ENCODE data around the gene VKORC1.
"Not testable (repeated sequence)": the region's sequence is repeated elsewhere in the genome, so short reads cannot be mapped to it uniquely, and the experiment has no call there.

The VKORC1 gene

DNA sequence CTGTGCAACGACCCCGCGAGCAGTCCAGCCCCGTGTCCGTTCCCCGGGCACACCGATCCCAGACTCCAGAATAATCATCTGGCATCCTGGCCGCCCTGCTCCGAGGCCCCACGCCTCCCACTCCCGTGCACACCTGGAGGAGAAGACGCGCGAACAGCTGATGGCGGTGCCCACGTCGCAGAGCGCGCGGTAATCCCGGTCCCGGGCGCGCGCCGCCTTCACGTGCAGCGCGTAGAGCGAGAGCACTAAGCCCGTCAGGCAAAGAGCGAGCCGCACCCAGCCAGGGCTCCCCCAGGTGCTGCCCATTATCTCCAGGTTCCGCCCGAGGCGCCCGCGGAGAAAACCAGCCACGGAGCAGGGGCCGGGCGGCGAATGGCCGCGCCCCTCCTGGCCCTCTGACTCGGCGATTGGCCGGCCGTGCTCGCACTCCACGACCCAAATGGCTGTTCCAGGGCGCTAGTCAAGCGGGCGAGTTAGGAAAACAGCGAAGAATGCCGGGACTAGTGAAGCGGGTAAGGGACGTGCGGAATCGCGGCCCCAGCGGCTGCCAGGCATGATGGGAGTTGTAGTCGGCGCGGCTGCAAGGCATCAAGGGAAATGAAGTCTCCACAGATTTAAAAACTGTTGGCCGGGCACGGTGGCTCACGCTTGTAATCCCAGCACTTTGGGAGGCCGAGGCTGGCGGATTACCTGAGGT is at the start of gene VKORC1:
VKORC1 (minus strand) TSS at position 374 of the 697 bp plus-strand sequence; CDS start at position 306, 68 bp downstream.
- ChIA-PET CTCF (interaction anchor here (0.7 to 1.0 kb wide), 2 partner anchors 48 to 110 kb away, joined by 3 to 4 read pairs; partner anchors contain the start of gene HSD3B7), POLR2A (interaction anchor here (0.8 to 4.4 kb wide), 6 partner anchors 10 to 49 kb away, joined by 3 to 17 read pairs (median 6); partner anchors contain the start of genes KAT8, ZNF646 and ZNF668)
- TF ChIP-seq, protein P1, sequence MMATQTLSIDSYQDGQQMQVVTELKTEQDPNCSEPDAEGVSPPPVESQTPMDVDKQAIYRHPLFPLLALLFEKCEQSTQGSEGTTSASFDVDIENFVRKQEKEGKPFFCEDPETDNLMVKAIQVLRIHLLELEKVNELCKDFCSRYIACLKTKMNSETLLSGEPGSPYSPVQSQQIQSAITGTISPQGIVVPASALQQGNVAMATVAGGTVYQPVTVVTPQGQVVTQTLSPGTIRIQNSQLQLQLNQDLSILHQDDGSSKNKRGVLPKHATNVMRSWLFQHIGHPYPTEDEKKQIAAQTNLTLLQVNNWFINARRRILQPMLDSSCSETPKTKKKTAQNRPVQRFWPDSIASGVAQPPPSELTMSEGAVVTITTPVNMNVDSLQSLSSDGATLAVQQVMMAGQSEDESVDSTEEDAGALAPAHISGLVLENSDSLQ (IDR thresholded peaks at IDR 0.05), result peak; percentile 91
- TF ChIP-seq CTBP1 (IDR thresholded peaks at IDR 0.05; ENCODE audit: borderline replicate concordance) (0 out of 2 replicates have a peak, but pooled peaks have one; percentile 31), TARDBP (IDR thresholded peaks at IDR 0.05) (no peak), L3MBTL2 (conservative IDR thresholded peaks at IDR 0.05) (peak; percentile 64)
- DNase-seq (ENCODE audit: extremely low spot score), result peak; percentile 90

DNA sequence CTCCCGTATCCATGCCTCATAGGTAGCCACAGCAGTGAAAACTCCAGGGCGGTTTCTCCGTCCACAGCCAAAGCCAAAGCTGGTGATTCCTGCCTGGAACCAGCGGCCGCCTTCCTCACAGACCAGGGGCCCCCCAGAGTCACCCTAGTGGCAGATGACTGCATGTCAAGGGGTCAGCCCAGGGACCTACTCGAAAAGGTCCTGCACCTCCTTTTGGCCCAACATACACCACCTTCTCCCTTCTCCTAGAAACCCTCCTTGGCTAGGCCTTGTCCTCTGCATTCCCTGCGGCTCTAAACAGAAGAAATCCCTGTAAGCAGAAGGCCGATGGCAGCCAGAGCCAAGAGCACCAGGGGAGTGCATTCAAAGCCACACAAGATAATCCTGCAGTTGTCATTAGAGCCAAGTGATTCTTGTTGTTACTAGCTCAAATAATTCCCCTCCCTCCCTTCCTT is 49.1 kb upstream of the VKORC1 start:
- POLR2A ChIA-PET, result interaction anchor here (1.0 to 3.9 kb wide), 4 partner anchors 14 to 50 kb away, joined by 3 to 44 read pairs (median 12); partner anchors contain the start of genes FUS, KAT8 and VKORC1
- CTCF ChIA-PET, result no interaction called here
- TF ChIP-seq BHLHE40 (IDR thresholded peaks at IDR 0.05; ENCODE audit: borderline replicate concordance) (no peak), L3MBTL2 (conservative IDR thresholded peaks at IDR 0.05) (no peak), TARDBP (IDR thresholded peaks at IDR 0.05) (no peak), ARNT (IDR thresholded peaks at IDR 0.05) (no peak), SUZ12 (IDR thresholded peaks at IDR 0.05) (no peak), FOXM1 (IDR thresholded peaks at IDR 0.05; ENCODE audit: borderline replicate concordance) (no peak), LEF1 (IDR thresholded peaks at IDR 0.05; ENCODE audit: borderline replicate concordance) (no peak), CTBP1 (IDR thresholded peaks at IDR 0.05; ENCODE audit: borderline replicate concordance) (no peak), FOXK2 (IDR thresholded peaks at IDR 0.05) (no peak), HDGF (IDR thresholded peaks at IDR 0.05; ENCODE audit: borderline replicate concordance) (no peak)
- DNase-seq (ENCODE audit: extremely low spot score), result no peak

DNA sequence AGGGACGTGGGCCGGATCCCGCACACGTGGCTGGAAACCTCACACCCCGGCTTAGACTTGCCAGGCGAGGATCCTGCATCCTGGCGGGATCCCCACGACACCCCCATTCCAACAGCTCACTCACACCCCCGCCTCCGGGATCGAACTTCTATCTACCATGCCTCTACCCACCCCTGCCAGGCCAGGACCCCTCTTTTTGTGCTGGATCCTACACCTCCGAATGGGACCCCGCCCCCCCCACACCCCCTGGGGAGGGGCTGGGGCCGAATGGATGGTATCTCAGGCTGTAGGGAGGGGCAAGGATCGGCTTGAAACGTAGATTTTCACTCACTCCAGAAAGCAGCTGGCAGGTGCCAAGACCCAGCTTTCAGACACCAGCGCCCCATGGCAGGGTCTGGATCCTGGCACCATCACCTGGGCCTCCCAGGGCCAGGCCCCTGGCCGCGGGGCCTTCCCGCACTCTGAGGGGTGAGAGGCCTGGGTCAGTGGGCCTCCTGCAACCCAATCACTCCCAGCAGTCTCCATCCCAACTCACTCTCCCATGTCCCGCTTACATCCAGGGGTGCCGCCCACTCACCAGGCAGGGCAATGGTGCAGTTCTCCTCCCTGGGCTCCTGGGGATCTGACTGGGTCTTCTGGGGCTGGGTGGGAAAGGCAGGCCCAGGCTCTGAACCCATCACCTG is 48.6 kb upstream of the VKORC1 start:
- ChIA-PET POLR2A (interaction anchor here (1.0 to 3.9 kb wide), 7 partner anchors 14 to 65 kb away, joined by 3 to 44 read pairs (median 10); partner anchors contain the start of genes FUS, KAT8 and VKORC1), CTCF (interaction anchor here (0.6 to 1.9 kb wide), 10 partner anchors 14 to 310 kb away, joined by 3 to 10 read pairs (median 5); partner anchors contain the start of genes KAT8, ZNF646 and ZNF668)
- TF ChIP-seq NFRKB (IDR thresholded peaks at IDR 0.05) (no peak), TARDBP (IDR thresholded peaks at IDR 0.05) (no peak), FOXM1 (IDR thresholded peaks at IDR 0.05; ENCODE audit: borderline replicate concordance) (no peak), ARNT (IDR thresholded peaks at IDR 0.05) (no peak), SUZ12 (IDR thresholded peaks at IDR 0.05) (no peak), BHLHE40 (IDR thresholded peaks at IDR 0.05; ENCODE audit: borderline replicate concordance) (no peak), L3MBTL2 (conservative IDR thresholded peaks at IDR 0.05) (no peak), ELF4 (IDR thresholded peaks at IDR 0.05) (no peak), ZNF384 (IDR thresholded peaks at IDR 0.05) (no peak), SP1 (IDR thresholded peaks at IDR 0.05) (no peak), CTBP1 (IDR thresholded peaks at IDR 0.05; ENCODE audit: borderline replicate concordance) (no peak), HDGF (IDR thresholded peaks at IDR 0.05; ENCODE audit: borderline replicate concordance) (no peak), LEF1 (IDR thresholded peaks at IDR 0.05; ENCODE audit: borderline replicate concordance) (no peak)
- TF ChIP-seq, protein P1 (IDR thresholded peaks at IDR 0.05), result no peak
- no peak for DNase-seq (ENCODE audit: extremely low spot score)

DNA sequence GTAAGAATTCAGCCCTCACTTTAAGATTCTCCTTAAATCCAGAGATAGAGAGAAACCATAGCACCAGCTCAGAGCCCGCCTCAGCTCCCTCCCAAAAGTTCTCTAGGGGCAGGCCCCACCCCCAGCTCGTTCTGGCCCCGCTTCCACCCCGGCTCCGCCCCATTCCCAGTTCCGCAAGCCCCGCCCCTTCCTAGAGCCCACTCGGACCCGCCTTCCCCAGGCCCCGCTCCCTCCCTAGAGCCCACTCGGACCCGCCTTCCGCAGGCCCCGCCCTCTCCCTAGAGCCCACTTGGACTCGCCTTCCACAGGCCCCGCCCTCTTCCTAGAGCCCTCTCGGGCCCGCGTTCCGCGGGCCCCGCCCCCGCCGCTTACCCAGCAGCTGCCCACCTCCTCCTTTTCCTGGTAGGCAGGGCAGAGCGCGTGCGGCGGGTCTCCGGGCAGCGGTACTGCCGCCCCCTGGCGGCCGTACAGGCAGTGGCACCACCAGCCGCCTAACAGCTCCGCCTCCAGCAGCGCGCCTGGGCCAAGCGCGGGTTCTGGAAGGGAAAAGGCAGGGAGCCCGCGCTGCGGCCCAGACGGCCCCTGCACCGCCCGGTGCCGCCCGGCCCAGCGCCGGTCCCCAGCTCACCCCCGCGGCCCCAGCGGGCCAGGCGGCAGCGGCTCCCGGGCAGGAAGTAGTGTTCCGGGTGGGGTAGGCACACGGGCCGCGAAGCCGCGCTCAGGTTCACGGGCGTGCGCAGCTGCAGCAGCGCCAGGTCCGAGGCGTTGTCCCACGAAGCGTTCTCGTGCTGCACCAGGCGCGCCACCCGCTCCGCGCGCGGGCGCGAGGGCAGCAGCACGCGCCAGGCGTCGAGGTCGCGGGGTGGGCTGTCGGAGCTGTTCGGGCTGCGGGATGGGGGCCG is 47.8 kb upstream of the VKORC1 start:
- peak; percentile 100 for DNase-seq (ENCODE audit: extremely low spot score)
- TF ChIP-seq FOXK2 (IDR thresholded peaks at IDR 0.05), result no peak
- no peak for TF ChIP-seq SP1 (IDR thresholded peaks at IDR 0.05)
- no peak for TF ChIP-seq SUZ12 (IDR thresholded peaks at IDR 0.05)
- TF ChIP-seq FOXM1 (IDR thresholded peaks at IDR 0.05; ENCODE audit: borderline replicate concordance), result 0 out of 2 replicates have a peak, but pooled peaks have one; percentile 23
- 0 out of 2 replicates have a peak, but pooled peaks have one; percentile 40 for TF ChIP-seq LEF1 (IDR thresholded peaks at IDR 0.05; ENCODE audit: borderline replicate concordance)
- no peak for TF ChIP-seq NFRKB (IDR thresholded peaks at IDR 0.05)
- TF ChIP-seq ZNF384 (IDR thresholded peaks at IDR 0.05), result no peak
- TF ChIP-seq HDGF (IDR thresholded peaks at IDR 0.05; ENCODE audit: borderline replicate concordance), result peak; percentile 92; the same call in 1 of the 2 replicates
- CTCF ChIA-PET, result interaction anchor here (0.6 to 1.9 kb wide), 16 partner anchors 15 to 311 kb away, joined by 3 to 10 read pairs (median 4); partner anchors contain the start of genes FUS, HSD3B7, KAT8 and VKORC1
- POLR2A ChIA-PET, result interaction anchor here (0.7 to 3.9 kb wide), 14 partner anchors 10 to 112 kb away, joined by 3 to 44 read pairs (median 4); partner anchors contain the start of genes FUS, KAT8, ZNF646 and ZNF668

DNA sequence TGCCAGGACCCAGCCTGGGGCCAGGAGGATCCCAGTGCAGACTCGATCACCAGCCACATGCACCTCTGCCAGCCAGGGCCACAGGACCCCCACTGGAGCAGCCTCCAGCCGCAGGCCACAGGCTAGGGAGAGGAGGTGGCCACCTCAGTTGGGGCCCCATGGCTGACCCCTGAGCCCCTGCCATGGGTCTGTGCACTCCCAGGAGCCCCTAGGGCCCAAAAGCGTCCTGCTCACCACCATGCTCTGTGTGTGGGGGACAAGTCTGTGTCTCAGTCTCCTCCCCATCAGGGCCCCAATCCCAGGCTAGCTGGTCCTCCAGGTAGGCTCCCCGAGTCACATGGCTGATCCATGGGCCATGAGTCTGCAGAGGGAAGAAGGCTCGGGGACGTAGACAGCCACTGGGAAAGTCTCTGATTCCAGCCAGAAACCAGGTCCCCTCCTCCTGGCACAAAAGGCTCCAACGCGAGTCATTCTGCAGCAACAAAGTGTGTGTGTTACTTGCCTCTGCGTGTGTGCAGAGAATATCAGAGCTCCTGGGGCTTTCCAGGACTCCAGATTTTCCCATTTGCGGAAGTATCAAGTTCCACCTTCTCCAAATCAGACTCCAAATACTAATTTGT is 47.0 kb upstream of the VKORC1 start:
- TF ChIP-seq, protein P1 (IDR thresholded peaks at IDR 0.05), result no peak
- TF ChIP-seq LEF1 (IDR thresholded peaks at IDR 0.05; ENCODE audit: borderline replicate concordance), result no peak
- no peak for TF ChIP-seq TARDBP (IDR thresholded peaks at IDR 0.05)
- TF ChIP-seq HDGF (IDR thresholded peaks at IDR 0.05; ENCODE audit: borderline replicate concordance), result peak; percentile 73; the same call in 1 of the 2 replicates
- DNase-seq (ENCODE audit: extremely low spot score), result peak; percentile 25
- ChIA-PET POLR2A (interaction anchor here (0.7 to 3.9 kb wide), 14 partner anchors 10 to 112 kb away, joined by 3 to 44 read pairs (median 4); partner anchors contain the start of genes FUS, KAT8, ZNF646 and ZNF668), CTCF (interaction anchor here (0.6 to 1.9 kb wide), 14 partner anchors 15 to 312 kb away, joined by 3 to 10 read pairs (median 5); partner anchors contain the start of genes FUS, HSD3B7, KAT8 and VKORC1)

DNA sequence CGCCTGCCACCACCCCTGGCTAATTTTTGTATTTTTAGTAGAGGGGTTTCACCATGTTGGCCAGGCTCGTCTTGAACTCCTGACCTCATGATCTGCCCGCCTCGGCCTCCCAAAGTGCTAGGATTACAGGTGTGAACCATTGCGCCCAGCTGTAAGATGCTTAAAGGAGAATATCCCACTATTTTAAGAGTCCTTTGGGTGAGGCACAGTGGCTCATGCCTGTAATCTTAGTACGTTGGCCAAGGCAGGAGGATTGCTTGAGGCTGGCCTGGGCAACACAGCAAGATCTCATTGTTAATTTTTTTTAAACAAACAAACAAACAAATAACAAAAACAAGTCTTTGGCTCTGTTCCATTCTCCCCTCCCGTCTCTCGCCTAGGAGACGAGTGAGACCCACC is 46.5 kb upstream of the VKORC1 start:
- not testable (repeated sequence) for DNase-seq (ENCODE audit: extremely low spot score)
- ChIA-PET CTCF (interaction anchor here (1.1 kb wide), 1 partner anchor 24 kb away, joined by 5 read pairs; the partner anchor contains the start of gene KAT8), POLR2A (interaction anchor here (1.7 to 3.9 kb wide), 4 partner anchors 23 to 39 kb away, joined by 5 to 44 read pairs (median 24); partner anchors contain the start of genes FUS and KAT8)
